ENCODE results near the gene NRIP2.

The NRIP2 gene

DNA sequence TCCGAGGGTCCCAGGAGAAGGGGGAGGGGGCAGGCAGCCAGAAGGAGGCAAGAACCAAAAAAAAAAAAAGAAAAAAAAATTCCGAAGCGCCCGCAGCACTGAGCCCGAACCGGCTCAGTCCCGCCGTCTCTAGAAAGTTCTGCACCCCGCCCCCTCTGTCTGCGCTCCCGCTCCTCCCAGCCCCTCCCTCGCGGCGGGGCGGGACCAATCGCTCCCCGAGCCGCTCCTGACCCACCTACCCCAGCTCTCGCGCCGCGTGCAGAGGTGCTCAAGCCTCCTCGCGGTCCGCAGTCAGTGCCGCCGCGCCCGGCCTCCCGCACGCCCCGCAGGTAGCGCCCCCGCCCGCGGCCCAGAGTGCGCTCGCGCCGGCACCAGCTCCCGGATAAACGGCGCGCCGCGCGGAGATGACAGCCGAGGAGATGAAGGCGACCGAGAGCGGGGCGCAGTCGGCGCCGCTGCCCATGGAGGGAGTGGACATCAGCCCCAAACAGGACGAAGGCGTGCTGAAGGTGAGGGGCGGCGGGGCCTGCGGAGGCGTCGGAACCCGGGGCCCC lies 40.0 kb downstream of the NRIP2 start, which contains the start of gene FKBP4:
Gene FKBP4, plus strand, starts transcription at position 235 of the 554 bp plus-strand sequence. Its CDS starts 170 bp downstream, at position 405.
- TF ChIP-seq, protein P1, sequence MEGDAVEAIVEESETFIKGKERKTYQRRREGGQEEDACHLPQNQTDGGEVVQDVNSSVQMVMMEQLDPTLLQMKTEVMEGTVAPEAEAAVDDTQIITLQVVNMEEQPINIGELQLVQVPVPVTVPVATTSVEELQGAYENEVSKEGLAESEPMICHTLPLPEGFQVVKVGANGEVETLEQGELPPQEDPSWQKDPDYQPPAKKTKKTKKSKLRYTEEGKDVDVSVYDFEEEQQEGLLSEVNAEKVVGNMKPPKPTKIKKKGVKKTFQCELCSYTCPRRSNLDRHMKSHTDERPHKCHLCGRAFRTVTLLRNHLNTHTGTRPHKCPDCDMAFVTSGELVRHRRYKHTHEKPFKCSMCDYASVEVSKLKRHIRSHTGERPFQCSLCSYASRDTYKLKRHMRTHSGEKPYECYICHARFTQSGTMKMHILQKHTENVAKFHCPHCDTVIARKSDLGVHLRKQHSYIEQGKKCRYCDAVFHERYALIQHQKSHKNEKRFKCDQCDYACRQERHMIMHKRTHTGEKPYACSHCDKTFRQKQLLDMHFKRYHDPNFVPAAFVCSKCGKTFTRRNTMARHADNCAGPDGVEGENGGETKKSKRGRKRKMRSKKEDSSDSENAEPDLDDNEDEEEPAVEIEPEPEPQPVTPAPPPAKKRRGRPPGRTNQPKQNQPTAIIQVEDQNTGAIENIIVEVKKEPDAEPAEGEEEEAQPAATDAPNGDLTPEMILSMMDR (IDR thresholded peaks at IDR 0.05; ENCODE audit: control insufficient read depth, insufficient read depth, low read depth, low read length, missing control alignments): no peak
- H3K4me3 ChIP-seq (ENCODE audit: control insufficient read depth, low read depth, low read length): peak within 1 kb of the TSS; percentile 59

DNA sequence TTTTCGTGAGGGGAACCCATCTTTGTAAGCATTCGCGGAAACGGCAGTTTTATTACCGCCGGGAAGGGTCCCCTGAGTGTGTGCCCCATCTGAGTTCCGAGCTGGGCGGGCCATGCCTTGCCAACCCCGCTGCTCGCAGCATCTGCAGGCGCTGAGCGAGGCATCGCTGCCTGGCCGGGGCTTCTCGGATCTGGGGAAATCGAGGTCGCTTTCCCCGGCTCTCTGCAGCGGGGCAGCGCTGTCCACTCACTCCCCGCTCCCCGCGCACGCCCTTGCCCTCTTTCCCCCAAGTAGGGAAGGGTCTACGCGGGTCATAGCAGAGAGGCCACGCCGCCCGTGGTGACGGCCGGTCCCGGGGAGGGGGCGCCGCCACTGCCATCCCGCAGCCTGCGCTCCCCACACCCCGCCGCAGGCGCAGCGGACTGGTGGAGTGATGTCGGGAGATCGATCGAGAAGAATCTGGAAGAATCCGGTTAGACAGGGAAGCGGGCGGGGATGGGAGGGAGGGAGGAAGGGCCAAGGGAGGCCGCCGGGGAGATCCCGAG lies 40.6 kb downstream of the NRIP2 start:
- no peak for DNase-seq (ENCODE audit: low read depth)
- TF ChIP-seq, protein P1 (IDR thresholded peaks at IDR 0.05; ENCODE audit: control insufficient read depth, insufficient read depth, low read depth, low read length, missing control alignments): no peak
- peak overlapping the region; percentile 59 for H3K4me3 ChIP-seq (ENCODE audit: control insufficient read depth, low read depth, low read length)

More for the DNA sequence above, 40.0 kb downstream of the NRIP2 start, which contains the start of gene FKBP4:
- peak; percentile 38 for DNase-seq (ENCODE audit: low read depth)

DNA sequence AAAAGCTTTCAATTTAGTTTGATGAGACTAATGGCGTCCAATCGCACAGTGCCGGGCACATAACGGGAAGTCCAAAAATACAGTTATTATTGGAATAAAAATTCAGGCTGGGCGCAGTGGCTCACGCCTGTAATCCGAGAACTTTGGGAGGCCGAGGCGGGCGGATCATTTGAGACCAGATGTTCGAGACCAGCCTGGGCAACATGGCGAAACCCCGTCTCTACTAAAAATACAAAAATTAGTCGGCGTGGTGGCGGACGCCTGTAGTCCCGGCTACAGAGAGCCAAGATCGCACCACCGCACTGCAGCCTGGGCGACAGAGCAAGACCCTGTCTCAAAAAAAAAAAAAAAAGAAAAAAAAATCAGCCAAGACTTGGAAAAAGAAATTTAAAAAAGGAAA lies 41.3 kb downstream of the NRIP2 start:
- DNase-seq (ENCODE audit: low read depth): no peak
- no peak overlapping the region for H3K4me3 ChIP-seq (ENCODE audit: control insufficient read depth, low read depth, low read length)

DNA sequence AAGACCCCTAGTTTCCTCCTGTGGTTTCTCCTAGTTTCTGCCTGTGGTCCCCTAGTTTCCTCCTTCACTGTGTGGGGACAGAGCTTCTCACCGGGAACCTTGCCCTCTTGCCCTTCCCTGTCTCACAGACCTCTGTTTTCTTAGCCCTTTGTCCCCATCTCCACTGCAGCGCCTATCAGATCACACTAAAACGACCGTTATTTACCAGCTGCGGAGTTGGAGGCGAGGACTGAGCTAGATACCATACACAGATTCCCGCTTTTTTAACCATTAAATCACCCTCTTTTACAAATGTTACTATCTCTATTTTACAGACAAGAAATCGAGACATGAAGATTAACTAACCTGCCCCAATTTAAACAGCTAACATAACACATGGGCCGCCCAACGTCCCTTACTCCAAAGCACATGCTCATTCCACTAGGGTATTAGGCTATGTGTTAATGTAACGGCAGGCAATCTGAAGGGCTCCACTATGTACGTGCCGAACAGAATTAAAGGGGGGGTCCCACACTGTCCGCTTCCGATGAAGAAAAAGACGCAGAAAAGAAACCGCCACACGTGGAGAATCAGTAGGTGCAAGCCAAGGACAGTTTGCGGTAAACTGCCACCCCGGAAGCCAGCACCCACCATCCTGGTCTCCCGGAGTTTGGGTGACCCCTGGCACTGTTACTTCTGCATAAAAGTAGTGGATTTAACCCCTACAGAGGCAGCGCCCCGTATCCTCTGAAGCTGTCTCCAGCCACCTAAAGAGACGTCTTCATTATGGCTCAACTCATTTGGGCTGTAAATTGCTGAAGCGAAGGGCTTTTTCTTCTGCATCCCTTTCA lies 41.9 kb downstream of the NRIP2 start:
- no peak for DNase-seq (ENCODE audit: low read depth)
- TF ChIP-seq, protein P1 (IDR thresholded peaks at IDR 0.05; ENCODE audit: control insufficient read depth, insufficient read depth, low read depth, low read length, missing control alignments): no peak
- H3K4me3 ChIP-seq (ENCODE audit: control insufficient read depth, low read depth, low read length): no peak overlapping the region

More for the DNA sequence above, 41.3 kb downstream of the NRIP2 start:
- TF ChIP-seq, protein P1 (IDR thresholded peaks at IDR 0.05; ENCODE audit: control insufficient read depth, insufficient read depth, low read depth, low read length, missing control alignments): no peak

DNA sequence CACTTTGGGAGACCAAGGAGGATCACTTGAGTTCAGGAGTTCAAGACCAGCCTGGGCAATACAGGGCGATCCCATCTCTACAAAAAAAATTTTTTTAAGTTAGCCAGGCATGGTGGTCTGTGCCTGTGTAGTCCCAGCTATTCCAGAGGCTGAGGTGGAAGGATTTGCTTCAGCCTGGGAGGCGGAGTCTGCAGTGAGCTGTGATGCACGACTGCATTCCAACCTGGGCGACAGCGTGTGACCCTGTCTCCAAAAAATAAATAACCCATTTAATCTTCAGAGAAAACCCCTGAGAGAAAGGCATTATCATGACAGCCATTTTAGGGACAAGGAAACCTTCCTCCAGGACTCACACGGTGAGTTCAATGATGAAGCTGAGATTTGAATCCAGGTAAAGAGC lies 43.7 kb downstream of the NRIP2 start:
- TF ChIP-seq, protein P1 (IDR thresholded peaks at IDR 0.05; ENCODE audit: control insufficient read depth, insufficient read depth, low read depth, low read length, missing control alignments): no peak
- no peak overlapping the region for H3K4me3 ChIP-seq (ENCODE audit: control insufficient read depth, low read depth, low read length)
- no peak for DNase-seq (ENCODE audit: low read depth)

DNA sequence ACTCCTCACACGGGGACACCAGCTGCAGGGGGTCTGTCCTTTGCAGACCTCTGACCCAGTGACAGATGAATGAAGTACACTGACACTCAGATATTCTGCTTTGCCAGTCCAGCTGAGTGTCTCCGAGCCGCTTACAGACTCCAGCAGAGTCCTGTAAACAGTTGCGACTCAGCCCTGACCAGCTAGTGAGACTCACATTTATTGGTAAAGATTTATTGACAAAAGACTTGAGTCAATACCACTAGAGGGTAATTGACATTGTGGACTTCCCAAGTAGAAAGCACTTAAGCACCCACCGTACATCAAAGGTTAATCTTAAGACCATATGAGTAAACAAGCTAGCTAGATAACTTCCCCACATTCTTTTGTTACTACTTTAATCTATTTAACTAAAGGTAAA lies 49.8 kb downstream of the NRIP2 start:
- TF ChIP-seq, protein P1 (IDR thresholded peaks at IDR 0.05; ENCODE audit: control insufficient read depth, insufficient read depth, low read depth, low read length, missing control alignments): no peak
- no peak for DNase-seq (ENCODE audit: low read depth)
- no peak overlapping the region for H3K4me3 ChIP-seq (ENCODE audit: control insufficient read depth, low read depth, low read length)
